C4-2B (cell line): ENCODE measurements around the gene DYRK1A.

ENCODE experiments used
- ZFX ChIP-seq: fragments of 450-650 bp; IDR thresholded peaks from 2 replicates; pipeline ENCODE4 v1.6.1; 2017
- TF ChIP-seq, protein P1 (sequence below): fragments of 450-650 bp; conservative IDR thresholded peaks from 2 replicates; pipeline ENCODE4 v1.5.1; 2017; ENCODE audit warnings: mild to moderate bottlenecking

DNA sequence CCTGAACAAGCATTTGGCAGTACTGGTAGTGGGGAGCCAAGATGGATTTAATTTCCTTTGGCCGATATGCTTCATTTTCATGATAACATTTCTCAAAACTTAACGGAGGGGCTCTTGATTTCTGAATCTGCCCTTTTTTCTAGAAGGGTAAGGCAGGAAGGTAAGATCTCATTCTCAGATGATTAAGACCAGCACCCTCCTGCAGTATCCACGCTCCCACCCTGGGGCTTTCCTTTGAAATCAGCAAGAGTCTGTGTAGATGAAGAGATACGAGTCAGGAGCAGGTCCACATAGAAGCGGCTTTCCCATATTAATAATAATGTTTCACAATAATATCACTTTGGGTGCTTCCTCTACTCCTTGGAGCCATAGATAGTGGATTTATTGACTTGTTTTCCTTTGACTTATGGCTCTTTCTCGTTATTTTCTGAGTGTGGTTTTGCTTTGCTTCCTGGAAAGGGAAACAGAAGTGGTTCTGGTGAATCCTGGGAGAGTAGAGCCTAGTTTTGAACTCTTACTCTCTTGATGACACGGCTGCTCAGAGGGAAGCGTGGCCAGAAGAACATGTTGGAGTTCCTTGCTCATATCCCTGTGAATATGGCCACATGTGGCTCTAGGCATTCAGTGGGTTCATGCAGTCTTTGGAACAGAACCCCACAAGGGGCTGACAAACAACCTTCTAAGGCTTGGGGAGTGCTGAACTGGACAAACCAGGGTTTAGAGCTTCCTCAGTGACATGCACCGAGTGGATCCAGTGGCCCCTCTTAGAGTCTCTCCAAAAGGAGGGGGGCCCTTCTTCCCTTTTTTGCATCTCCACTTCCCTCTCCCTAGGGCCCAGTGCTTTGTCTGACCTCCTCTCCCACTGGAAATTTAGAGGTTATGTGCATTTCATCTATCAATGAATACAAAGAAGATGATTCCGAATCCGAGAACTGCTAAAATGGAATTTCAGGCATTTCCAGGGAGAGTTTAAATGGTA lies 195.7 kb downstream of the DYRK1A start:
- TF ChIP-seq, protein P1, sequence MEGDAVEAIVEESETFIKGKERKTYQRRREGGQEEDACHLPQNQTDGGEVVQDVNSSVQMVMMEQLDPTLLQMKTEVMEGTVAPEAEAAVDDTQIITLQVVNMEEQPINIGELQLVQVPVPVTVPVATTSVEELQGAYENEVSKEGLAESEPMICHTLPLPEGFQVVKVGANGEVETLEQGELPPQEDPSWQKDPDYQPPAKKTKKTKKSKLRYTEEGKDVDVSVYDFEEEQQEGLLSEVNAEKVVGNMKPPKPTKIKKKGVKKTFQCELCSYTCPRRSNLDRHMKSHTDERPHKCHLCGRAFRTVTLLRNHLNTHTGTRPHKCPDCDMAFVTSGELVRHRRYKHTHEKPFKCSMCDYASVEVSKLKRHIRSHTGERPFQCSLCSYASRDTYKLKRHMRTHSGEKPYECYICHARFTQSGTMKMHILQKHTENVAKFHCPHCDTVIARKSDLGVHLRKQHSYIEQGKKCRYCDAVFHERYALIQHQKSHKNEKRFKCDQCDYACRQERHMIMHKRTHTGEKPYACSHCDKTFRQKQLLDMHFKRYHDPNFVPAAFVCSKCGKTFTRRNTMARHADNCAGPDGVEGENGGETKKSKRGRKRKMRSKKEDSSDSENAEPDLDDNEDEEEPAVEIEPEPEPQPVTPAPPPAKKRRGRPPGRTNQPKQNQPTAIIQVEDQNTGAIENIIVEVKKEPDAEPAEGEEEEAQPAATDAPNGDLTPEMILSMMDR: no peak
- TF ChIP-seq ZFX: no peak
